ENCODE results near the gene ZGRF1.
"Not testable (repeated sequence)": the region's sequence is repeated elsewhere in the genome, so short reads cannot be mapped to it uniquely, and the experiment has no call there.

Gene ZGRF1

GRCh38 chr4:112644595-112645535, 8.2 kb upstream of the ZGRF1 start:
- not testable (repeated sequence) for DNase-seq

- DNase-seq: no peak
Observed at GRCh38 chr4:112642526-112642925, 5.8 kb upstream of the ZGRF1 start.

DNA sequence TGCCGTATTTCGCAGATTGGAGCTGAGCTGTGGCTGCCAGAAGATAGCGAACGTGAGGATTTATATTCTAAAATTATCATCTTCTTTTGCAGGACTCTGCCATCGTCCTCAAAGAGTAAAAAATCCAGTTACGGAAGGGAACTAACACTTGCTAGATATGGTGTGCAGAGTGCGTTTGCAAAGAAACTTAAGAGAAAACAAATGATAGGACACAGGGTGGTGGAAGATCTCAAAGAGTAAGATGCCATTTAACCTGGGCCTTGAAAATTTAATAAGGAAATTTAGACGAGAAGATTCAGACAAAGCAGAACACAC, 800 bp upstream of the ZGRF1 start:
- no peak for DNase-seq

DNA sequence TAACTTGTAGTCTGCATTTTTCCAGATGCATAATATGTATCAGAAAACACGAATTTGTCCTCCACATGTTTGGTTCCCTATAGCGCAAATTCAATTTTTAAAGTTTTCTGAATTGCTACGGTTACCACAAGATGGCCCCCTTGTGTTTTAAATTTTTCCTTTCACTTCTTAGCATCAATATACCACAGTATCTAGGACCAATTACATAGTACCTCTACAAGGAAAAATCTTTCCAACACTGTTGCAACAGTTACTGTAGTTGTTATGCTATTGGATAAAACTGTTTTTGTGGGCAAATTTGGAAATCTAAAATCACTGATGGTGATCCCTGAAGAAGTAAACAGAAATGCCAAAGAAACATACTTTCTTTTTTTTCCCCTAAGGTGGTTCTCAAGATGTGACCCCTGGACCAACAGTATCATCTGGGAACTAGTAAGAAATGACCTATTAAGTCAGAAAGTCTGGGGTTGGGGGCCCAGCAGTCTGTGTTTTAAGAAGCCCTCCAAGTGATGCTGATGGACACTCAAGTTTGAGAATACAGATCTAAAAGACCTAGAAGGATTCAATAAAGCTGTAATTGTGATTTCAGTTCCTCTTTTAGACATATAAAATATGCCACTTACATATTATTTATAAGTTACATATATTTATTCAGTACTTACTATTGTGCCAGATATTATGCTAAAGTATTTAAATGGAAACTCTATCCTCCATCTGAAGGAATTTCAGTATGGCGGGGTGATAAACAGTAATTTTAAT, 3.1 kb downstream of the ZGRF1 start:
- no peak for DNase-seq

DNA sequence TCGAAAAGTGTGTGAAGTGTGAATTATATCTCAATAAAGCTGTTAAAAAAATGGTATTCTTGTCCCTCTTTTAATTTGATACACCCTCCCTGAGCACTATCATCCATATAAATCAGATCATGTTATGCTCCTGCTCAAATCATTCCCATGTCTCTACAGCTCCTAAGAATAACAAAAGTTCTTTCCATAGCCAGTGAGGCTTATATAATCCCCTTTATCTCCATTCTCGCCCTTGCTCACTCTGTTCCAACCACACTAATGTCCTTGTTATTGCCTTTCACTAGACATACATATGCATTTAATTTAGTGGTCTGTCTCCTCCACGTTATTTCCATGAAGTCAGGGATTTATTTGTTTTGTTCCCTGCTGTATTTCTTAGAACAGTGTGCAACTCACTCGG, 10.5 kb downstream of the ZGRF1 start:
- DNase-seq: no peak

DNA sequence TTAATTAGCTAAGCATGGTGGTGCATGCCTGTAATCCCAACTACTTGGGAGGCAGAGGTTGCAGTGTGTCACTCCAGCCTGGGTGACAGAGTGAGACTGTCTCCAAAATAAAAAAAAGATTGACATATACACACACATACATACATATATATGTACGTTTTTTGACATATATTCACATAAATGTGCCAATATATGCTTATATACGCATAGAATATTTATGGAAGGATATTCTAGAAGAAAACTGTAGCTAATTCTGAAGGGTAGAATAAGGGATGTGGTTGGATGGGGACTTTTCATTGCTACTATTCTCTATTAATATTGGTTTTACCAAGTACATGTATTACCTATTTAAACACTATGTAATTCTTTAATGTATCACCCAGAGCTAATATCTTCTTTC, 19.7 kb downstream of the ZGRF1 start:
- no peak for DNase-seq

GRCh38 chr4:112612814-112613213, 23.9 kb downstream of the ZGRF1 start:
- DNase-seq: not testable (repeated sequence)

GRCh38 chr4:112604589-112604988, 32.1 kb downstream of the ZGRF1 start:
- peak; percentile 6 to 17 for DNase-seq

DNA sequence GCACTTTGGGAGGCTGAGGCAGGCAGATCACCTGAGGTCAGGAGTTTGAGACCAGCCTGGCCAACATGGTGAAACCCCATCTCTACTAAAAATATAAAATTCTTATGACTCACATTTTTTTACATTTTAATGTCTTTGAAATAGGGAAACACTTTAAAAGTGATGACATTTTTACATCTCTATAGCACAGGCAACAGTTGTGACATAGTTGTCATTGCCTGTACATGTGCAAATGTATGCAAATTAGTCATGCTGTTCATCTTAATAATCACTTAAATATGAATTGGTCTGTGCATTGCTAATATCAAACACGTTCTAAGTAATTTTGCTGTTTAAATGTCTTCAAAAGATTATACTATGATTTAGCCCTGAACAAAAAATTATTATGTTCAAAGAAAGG, 41.7 kb downstream of the ZGRF1 start:
- DNase-seq: no peak

DNA sequence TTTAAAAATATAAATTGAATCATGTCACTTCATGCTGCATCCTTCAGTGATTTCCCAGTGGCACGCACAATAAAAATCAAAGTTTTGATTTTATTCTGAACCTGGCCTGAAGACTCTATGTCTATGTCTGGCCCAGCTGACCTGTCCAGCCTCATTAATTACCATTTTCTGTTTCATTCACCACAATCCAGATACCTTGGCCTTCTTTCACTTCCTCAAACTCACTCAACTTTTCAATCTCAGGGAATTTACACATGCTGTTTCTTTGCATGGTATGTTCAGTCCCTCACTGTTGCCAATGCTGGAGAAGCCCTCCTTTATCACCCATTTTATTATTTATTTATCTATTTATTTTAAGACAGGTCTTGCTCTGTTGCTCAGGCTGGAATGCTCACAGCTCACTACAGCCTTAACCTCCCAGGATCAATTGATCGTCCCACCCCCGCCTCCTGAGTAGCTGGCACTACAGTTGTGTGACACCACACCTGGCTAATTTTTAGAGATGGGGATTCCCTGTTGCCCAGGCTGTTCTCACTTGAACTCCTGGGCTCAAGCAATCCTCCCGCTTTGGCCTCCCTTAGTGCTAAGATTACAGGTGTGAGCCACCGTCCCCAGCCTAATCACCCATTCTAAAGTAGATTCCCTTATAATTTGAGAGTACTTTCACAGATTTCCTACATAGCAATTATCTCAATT, 43.1 kb downstream of the ZGRF1 start:
- DNase-seq: no peak

DNA sequence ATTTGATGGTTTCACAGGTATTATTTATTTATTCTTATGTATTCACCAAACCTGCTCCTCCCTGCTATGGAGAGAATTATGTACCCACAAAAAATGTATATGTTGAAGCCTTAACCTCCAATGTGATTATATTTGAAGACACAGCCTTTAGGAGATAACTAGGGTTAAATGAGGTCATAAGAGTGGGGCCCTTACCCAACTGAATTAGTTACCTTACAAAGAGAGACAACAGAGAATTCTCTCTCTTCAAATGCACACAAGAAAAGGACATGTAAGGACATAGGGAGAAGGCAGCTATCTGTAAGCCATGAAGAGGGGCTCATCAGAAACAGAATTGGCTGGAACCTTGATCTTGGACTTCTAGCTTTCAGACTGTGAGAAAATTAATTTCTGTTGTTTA, 44.0 kb downstream of the ZGRF1 start:
- no peak for DNase-seq

- DNase-seq: no peak
Observed at GRCh38 chr4:112591593-112591992, 45.1 kb downstream of the ZGRF1 start.

- DNase-seq: no peak
Observed at GRCh38 chr4:112589206-112589605, 47.5 kb downstream of the ZGRF1 start.

- no peak for DNase-seq
Observed at GRCh38 chr4:112585977-112586736, 50.6 kb downstream of the ZGRF1 start.

DNA sequence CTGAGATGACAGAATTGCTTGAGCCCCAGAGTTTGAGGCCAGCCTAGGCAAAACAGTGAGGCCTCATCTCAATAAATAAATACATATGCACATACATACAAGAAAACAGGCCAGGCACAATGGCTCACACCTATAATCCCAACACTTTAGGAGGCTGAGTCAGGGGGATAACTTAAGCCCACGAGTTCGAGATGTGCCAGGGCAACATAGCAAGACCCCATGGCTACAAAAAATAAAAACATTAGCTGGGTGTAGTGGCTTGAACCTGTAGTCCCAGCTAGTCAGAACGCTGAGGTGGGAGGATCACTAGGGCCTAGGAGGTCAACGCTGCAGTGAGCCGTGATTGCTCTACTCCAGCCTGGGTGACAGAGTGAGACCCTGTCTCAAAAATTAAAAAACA, 69.2 kb downstream of the ZGRF1 start:
- no peak for DNase-seq

- no peak for DNase-seq
Observed at GRCh38 chr4:112564706-112565270, 71.9 kb downstream of the ZGRF1 start.

- no peak for DNase-seq
Observed at GRCh38 chr4:112563431-112564200, 73.1 kb downstream of the ZGRF1 start.

DNA sequence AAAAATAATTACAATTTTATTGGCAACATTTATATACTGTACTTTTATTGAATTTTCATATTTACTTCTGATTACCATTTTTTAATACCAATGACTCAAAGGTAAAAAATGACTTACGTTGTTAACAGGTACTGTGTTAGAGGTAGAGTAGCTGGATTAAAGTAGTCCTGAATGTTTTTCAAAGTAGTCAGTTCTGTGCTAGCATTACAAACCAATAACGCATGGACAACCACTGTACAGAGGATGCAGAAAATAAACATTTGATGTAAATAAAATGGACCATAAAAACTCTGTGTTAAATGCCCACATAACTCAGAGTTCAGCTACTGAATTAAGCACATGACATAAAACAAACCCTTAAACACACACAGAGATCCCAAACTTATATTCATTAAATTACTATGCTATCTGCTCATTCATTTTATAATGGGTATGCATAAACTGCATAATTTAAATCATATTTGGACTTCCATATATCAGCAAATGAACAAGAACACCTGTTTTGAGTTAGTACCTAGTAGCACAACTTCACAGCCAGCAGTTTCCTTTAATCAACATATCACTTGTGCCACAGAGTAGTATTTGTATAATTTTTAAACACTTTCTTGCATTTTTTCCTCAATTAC, 74.3 kb downstream of the ZGRF1 start:
- DNase-seq: no peak

- DNase-seq: no peak
Observed at GRCh38 chr4:112560084-112560483, 76.6 kb downstream of the ZGRF1 start.

DNA sequence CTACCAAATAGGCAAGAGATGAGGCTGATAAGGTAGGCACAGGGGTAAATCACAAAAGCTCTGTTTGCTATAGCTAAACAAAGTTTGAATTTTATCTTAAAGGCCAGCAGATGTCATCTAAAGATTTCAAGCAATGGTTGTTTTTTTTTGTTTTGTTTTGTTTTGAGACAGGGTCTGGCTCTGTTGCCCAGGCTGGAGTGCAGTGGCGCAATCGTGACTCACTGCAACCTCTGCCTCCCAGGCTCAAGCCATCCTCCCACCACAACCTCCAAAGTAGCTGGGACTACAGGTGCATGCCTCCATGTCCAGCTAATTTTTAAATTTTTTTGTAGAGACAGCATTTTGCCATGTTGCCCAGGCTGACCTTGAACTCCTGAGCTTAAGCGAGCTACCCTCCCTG, 77.7 kb downstream of the ZGRF1 start:
- no peak for DNase-seq
